Esophagus (tissue), 2 donors: ENCODE measurements around the gene ELF3. TPM values are rescaled to one million over a fixed set of nuclear protein-coding genes. Genes with fewer than 3 reads are reported as not detected.
"Not testable (repeated sequence)": the region's sequence is repeated elsewhere in the genome, so short reads cannot be mapped to it uniquely, and the experiment has no call there.

ENCODE experiments used
- H3K27ac ChIP-seq, 2 donors: one replicate each; pipeline ENCODE4 v1.5.1; 2013; ENCODE audit warnings: low read depth in 2 of 2, mild to moderate bottlenecking in 2 of 2, inconsistent platforms in 1 of 2, low read length in 1 of 2, moderate library complexity in 1 of 2
- H3K27me3 ChIP-seq, 2 donors: one replicate each; pipeline ENCODE4 v1.6.1; 2013; ENCODE audit warnings: low read length in 2 of 2, control low read depth in 1 of 2, mild to moderate bottlenecking in 1 of 2; ENCODE audit not compliant: insufficient read depth in 2 of 2, control insufficient read depth in 1 of 2
- H3K36me3 ChIP-seq, 2 donors: one replicate each; pipeline ENCODE4 v1.6.1; 2013; ENCODE audit warnings: low read length in 1 of 2; ENCODE audit not compliant: control insufficient read depth in 2 of 2, insufficient read depth in 2 of 2
- H3K4me1 ChIP-seq, 2 donors: one replicate each; pipeline ENCODE4 v1.6.1; 2013; ENCODE audit warnings: low read length in 1 of 2; ENCODE audit not compliant: control insufficient read depth in 2 of 2, insufficient read depth in 2 of 2
- H3K4me3 ChIP-seq, 2 donors: one replicate each; pipeline ENCODE4 v1.5.1; 2013; ENCODE audit warnings: low read length in 2 of 2, mild to moderate bottlenecking in 2 of 2, low read depth in 1 of 2, moderate library complexity in 1 of 2
- H3K9me3 ChIP-seq, 2 donors: one replicate each; pipeline ENCODE4 v1.6.1; 2013; ENCODE audit warnings: mild to moderate bottlenecking in 2 of 2, low read depth in 1 of 2, low read length in 1 of 2, moderate library complexity in 1 of 2; ENCODE audit not compliant: control insufficient read depth in 2 of 2, insufficient read depth in 1 of 2
- WGBS, 2 donors: extraction: QIAGEN DNeasy Blood & Tissue Kit; methylation state at CpG; one replicate each; pipeline ENCODE4 v1.1.7; 2013; 5-methylcytosine and 5-hydroxymethylcytosine counted together
- polyA plus RNA-seq, 2 donors: library from polyadenylated mRNA; stranded (reverse); fragments of 200-250 nt; gene quantifications; one replicate each; pipeline ENCODE4 v1.2.3, GENCODE V29; 2013
- donor health status: healthy with polysubstance abuse.
- donor health status: Bipolar disorder and iron deficiency.

The ELF3 gene
- polyA plus RNA-seq, 2 donors: 440 to 749 TPM

DNA sequence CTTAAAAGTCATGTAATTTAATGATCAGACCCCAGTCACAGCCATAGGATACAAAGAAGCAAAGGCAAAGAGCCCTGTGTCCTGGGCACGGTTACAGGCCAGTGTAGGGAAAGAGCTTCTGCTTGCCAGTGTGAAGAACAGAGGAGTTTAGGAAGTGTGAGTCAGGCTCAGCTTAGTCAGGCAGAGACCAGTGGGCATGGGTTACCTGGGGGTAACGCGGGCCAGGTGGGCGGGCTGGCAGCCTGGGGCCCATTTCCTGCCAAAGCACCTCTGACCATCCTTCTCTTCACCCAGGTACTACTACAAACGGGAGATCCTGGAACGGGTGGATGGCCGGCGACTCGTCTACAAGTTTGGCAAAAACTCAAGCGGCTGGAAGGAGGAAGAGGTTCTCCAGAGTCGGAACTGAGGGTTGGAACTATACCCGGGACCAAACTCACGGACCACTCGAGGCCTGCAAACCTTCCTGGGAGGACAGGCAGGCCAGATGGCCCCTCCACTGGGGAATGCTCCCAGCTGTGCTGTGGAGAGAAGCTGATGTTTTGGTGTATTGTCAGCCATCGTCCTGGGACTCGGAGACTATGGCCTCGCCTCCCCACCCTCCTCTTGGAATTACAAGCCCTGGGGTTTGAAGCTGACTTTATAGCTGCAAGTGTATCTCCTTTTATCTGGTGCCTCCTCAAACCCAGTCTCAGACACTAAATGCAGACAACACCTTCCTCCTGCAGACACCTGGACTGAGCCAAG lies 4.7 kb downstream of the ELF3 start:
- peak overlapping the region; percentile 19 to 37 for H3K4me3 ChIP-seq

DNA sequence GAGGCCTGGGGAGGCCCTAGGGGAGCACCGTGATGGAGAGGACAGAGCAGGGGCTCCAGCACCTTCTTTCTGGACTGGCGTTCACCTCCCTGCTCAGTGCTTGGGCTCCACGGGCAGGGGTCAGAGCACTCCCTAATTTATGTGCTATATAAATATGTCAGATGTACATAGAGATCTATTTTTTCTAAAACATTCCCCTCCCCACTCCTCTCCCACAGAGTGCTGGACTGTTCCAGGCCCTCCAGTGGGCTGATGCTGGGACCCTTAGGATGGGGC lies 5.2 kb downstream of the ELF3 start:
- Histone ChIP-seq H3K27me3 (no peaks in the 10 kb centered on the region), H3K36me3 (peaks cover 8 to 37% of the 10 kb centered on the region in 2 donors), H3K9me3 (no peaks in the 10 kb centered on the region), H3K4me3 (peak overlapping the region; percentile 18 to 37), H3K4me1 (peaks cover 4 to 19% of the 10 kb centered on the region in 2 donors), H3K27ac (peak overlapping the region; percentile 68 to 70)
- 64 to 70% methylated on average over 3 of the region's 3 CpGs for WGBS, 2 donors

More for the DNA sequence above, 4.7 kb downstream of the ELF3 start:
- Histone ChIP-seq H3K9me3 (no peaks in the 10 kb centered on the region), H3K27me3 (no peaks in the 10 kb centered on the region), H3K36me3 (peaks cover 8 to 37% of the 10 kb centered on the region in 2 donors), H3K27ac (peak overlapping the region; percentile 68 to 70), H3K4me1 (peaks cover 4 to 20% of the 10 kb centered on the region in 2 donors)
- 59 to 62% methylated on average over 17 of the region's 17 CpGs for WGBS, 2 donors

DNA sequence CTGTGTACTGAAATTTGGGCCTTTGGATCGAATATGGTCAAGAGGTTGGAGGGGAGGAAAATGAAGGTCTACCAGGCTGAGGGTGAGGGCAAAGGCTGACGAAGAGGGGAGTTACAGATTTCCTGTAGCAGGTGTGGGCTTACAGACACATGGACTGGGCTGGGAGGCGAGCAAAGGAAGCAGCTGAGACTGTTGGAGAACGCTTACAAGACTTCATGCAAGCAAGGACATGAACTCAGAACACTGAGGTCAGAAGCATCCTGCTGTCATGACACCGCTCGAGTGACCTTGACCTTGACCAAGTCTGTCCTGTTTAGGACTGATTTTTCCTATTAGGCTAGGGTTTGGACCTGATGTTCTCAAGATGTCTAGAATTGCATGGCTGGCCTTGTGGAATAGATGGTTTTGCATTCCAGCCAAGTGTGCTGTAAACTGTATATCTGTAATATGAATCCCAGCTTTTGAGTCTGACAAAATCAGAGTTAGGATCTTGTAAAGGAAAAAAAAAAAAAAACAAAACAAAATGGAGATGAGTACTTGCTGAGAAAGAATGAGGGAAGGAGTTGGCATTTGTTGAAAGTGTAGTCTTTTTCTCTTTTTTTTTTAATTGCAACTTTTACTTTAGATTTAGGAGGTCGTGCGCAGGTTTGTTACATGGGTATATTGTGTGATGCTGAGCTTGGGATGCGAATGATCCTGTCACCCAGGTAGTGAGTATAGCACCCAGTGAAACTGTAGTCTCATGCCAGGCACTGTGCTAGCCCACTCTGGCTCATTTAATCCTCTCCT lies 5.8 kb downstream of the ELF3 start:
- WGBS, 2 donors: 69 to 75% methylated on average over 9 of the region's 9 CpGs
- peaks cover 8 to 36% of the 10 kb centered on the region in 2 donors for H3K36me3 ChIP-seq
- H3K27ac ChIP-seq: peak overlapping the region; percentile 34 to 70

DNA sequence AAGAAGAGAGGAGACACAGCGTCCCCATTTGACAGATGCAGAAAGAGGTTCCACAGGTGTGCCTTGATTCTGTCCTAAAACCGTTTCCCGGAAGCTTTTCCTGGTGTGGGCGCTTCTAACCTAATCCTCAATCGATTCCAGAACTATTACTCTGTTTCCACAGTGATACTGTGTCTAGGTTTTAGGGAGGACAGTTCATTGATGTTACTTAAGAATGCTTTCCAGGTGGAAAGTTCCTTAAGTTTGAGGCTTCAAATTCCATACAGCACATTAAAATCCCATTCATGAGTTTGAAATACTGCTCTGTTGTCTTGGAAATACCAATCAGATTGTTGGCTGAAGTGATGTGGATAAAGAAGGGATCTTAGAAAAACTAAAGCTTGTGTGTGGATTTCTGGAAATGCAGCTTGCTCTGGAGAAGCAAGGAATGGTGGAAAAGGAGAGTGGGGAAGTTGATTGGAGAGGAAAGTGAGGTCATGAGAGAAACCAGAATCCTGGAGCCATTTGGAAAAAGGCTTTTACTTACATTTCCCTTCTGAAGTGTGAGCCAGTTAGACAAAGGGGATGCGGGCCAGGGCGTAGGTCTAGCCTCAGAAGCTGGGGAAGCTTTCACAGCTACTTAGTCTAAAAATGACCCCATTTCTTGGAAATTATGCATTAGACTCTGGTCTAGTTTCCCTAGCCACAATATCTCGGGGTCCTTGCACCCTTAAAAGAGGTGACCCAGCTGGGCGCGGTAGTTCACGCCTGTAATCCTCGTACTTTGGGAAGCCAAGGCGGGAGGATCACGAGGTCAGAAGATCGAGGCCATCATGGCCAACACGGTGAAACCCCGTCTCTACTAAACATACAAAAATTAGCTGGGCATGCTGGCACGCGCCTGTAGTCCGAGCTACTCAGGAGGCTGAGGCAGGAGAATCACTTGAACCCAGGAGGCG lies 6.7 kb downstream of the ELF3 start:
- Histone ChIP-seq H3K27me3 (no peaks in the 10 kb centered on the region), H3K36me3 (peaks cover 8 to 31% of the 10 kb centered on the region in 2 donors), H3K9me3 (no peaks in the 10 kb centered on the region), H3K4me1 (peaks cover 4 to 16% of the 10 kb centered on the region in 2 donors), H3K27ac (peak overlapping the region; percentile 72 to 96), H3K4me3 (no peak overlapping the region)
- WGBS, 2 donors: 69 to 79% methylated on average over 21 of the region's 21 CpGs

More for the DNA sequence above, 5.8 kb downstream of the ELF3 start:
- peaks cover 4 to 19% of the 10 kb centered on the region in 2 donors for H3K4me1 ChIP-seq
- H3K9me3 ChIP-seq: no peaks in the 10 kb centered on the region
- H3K27me3 ChIP-seq: no peaks in the 10 kb centered on the region
- peak overlapping the region in 1 of 2 donors; percentile 37 for H3K4me3 ChIP-seq

DNA sequence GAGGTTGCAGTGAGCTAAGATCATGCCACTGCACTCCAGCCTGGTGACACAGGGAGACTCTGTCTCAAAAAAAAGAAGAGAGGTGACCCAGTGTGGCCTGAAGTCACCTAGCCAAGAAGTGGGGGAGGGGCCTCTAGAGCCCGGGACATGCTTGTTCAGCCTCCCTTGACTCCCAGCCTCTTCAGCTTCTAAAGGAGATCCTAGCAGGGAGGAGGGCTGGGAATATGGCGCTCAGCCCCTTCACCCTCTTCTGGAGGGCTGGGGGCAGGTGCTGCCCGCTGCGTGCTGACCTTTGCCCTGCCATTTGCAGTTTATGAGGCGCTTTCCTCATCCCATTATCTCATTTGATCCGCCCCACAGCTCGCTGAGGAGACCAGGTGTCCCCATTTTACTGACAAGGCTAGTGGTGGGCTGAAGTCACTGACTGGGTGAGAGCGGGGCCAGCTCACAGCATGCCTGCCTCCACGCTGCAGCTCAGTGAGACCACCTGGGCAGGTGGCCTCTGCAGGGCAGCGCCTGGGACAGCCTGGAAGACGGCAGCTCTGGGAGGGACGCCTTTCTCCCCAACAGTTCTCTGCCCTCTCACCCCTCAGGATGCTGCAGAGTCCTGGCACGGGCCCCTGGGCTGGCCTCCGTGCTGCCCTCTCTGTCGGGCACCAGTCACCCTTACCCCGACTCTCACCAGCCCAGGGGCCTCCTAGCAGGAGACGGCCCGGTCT lies 7.5 kb downstream of the ELF3 start:
- no peaks in the 10 kb centered on the region for H3K27me3 ChIP-seq
- H3K36me3 ChIP-seq: peaks cover 8 to 23% of the 10 kb centered on the region in 2 donors
- WGBS, 2 donors: 57 to 62% methylated on average over 18 of the region's 18 CpGs
- no peaks in the 10 kb centered on the region for H3K9me3 ChIP-seq
- peaks cover 4 to 16% of the 10 kb centered on the region in 2 donors for H3K4me1 ChIP-seq
- peak overlapping the region in 1 of 2 donors; percentile 8 for H3K4me3 ChIP-seq
- H3K27ac ChIP-seq: peak overlapping the region; percentile 93 to 96

DNA sequence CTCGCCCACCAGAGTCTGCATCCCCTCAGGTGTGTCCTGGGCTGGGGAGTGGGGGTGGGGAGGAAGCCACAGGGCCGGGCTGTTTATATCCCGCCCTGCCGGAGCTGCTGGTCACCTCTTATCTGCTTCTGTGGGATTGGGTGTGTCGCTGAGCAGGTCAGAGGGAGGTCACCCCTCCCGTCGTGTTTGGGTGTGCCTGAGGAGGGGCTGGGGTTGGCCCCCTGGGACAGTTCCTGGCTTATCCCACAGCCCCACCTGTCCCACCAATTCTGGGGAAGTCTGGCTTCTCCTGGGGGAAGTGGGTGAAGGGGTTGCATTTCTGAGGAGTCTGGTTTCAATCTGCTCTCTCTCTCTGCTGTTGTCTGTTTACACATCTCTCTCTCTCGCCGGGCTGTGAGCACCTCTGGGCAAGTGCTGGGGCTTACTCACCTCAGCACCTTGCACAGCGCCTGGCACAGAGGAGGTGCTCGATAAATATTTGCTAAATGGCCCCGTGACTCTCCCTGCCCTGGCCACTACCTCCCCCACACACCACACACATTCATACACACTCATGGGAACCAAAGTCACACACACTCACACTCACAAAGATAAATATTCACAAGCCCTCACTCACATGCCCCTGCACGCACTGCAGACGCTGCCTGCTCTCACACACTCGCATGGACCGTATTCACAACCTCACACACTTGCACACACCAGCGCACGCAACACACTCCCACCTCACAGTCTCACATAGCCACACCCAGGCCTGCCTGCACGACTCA lies 8.3 kb downstream of the ELF3 start:
- Histone ChIP-seq H3K36me3 (peaks cover 8 to 16% of the 10 kb centered on the region in 2 donors), H3K4me3 (peak overlapping the region in 1 of 2 donors; percentile 8), H3K27me3 (no peaks in the 10 kb centered on the region), H3K27ac (peak overlapping the region; percentile 93 to 96), H3K9me3 (no peaks in the 10 kb centered on the region), H3K4me1 (peaks cover 4 to 16% of the 10 kb centered on the region in 2 donors)
- WGBS, 2 donors: 35 to 37% methylated on average over 19 of the region's 19 CpGs

DNA sequence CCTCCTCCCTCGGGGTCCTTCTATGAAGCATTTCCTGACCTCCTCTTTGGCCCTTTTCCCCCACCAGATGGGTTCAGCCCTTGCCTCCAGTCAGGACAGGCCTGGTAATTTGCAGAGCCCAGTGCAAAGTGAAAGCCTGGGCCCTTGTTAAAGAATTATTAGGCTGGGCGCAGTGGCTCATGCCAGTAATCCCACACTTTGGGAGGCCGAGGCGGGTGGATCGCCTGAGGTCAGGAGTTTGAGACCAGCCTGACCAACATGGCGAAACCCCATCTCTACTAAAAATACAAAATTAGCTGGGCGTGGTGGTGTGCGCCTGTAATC lies 8.8 kb downstream of the ELF3 start:
- peaks cover 4 to 16% of the 10 kb centered on the region in 2 donors for H3K4me1 ChIP-seq
- H3K4me3 ChIP-seq, H3K27me3 ChIP-seq, H3K9me3 ChIP-seq: not testable (repeated sequence)
- H3K36me3 ChIP-seq: peaks cover 8 to 10% of the 10 kb centered on the region in 2 donors
- 53 to 55% methylated on average over 8 of the region's 8 CpGs for WGBS, 2 donors
- H3K27ac ChIP-seq: peak overlapping the region; percentile 93 to 96

DNA sequence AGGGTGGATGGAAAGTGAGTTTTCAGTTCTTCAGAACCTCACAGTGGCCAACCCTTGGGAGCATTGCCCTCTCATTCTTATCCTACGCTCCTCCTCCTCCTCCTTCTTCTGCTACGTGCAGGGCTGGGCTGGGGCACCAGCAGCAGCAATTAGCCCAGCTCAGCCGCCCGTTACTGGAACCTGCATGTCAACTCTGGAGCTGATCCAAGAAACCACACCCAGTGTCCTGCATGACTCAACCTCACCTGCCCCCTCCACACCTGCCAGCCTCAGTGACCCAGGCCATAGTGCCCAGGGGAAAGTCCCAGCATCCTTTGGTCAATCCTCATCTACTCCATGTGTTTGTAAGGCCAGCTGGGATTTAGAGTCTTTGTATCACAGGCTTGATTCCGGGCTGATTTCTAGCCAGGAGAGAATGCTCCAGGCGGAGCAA lies 12.6 kb downstream of the ELF3 start:
- H3K36me3 ChIP-seq: no peaks in the 10 kb centered on the region
- H3K27me3 ChIP-seq: no peaks in the 10 kb centered on the region
- H3K9me3 ChIP-seq: no peaks in the 10 kb centered on the region
- WGBS, 2 donors: 31 to 34% methylated on average over 6 of the region's 6 CpGs
- no peak overlapping the region for H3K4me3 ChIP-seq
- peak overlapping the region; percentile 53 to 88 for H3K27ac ChIP-seq
- peaks cover 4 to 6% of the 10 kb centered on the region in 2 donors for H3K4me1 ChIP-seq
